Lower lobe of right lung (tissue), 2 donors: Measurements from ENCODE around the gene ADCY7. TPM values are rescaled to one million over a fixed set of nuclear protein-coding genes. Genes with fewer than 3 reads are reported as not detected.

Experiments
- ATAC-seq, 2 donors: fragments of 200-7000 bp; cut with Tn5 transposase; one replicate each; pipeline ENCODE4 v1.9.1; 2020 to 2022; ENCODE audit warnings: mild to moderate bottlenecking in 2 of 2, moderate library complexity in 2 of 2
- DNase-seq: peaks from one replicate; pipeline ENCODE4 v3.0.0-alpha.2; 2020
- H3K27ac ChIP-seq: fragments of 200-600 bp; one replicate; pipeline ENCODE4 v1.8.0; 2022
- H3K27me3 ChIP-seq: fragments of 200-600 bp; one replicate; pipeline ENCODE4 v1.8.0; 2022; ENCODE audit warnings: low read depth
- H3K36me3 ChIP-seq: fragments of 200-600 bp; one replicate; pipeline ENCODE4 v1.8.0; 2022; ENCODE audit warnings: mild to moderate bottlenecking
- H3K4me1 ChIP-seq: fragments of 200-600 bp; one replicate; pipeline ENCODE4 v1.8.0; 2022
- H3K4me3 ChIP-seq: fragments of 200-600 bp; one replicate; pipeline ENCODE4 v1.8.0; 2022; ENCODE audit warnings: mild to moderate bottlenecking
- H3K9me3 ChIP-seq: fragments of 200-600 bp; one replicate; pipeline ENCODE4 v1.8.0; 2022
- CTCF ChIP-seq: fragments of 200-600 bp; IDR thresholded peaks from one replicate; pipeline ENCODE4 v1.8.0; 2022; ENCODE audit warnings: antibody characterized with exemption, mild to moderate bottlenecking
- intact Hi-C: fragments of 100-400 bp; cut with DNase I; formaldehyde crosslinking; loops from one replicate; pipeline ENCODE4 v1.11.0; 2022
- total RNA-seq: library from RNA; stranded (reverse); fragmentation: NEBNext Ultra II Directional; extraction: Animal tissue kit (Norgen Biotek cat#: 25700); gene quantifications from one replicate; pipeline ENCODE4 v1.2.1, GENCODE V29; 2021
- donor health status: DM: no; HTN: yes; CAD: no; lungs with severe emphysema.

Gene ADCY7
- total RNA-seq, 1 donor from 2014 or later = 115 TPM

- H3K27me3 ChIP-seq = no peaks in the 10 kb centered on the region
- no peak overlapping the region for H3K4me3 ChIP-seq
- intact Hi-C loops = no loop called here
- TF ChIP-seq CTCF = no peak
- H3K4me1 ChIP-seq = peaks cover 46% of the 10 kb centered on the region
- ATAC-seq (peak; percentile 41 to 67), DNase-seq (no peak)
- H3K27ac ChIP-seq = peak overlapping the region; percentile 11
- no peaks in the 10 kb centered on the region for H3K9me3 ChIP-seq
- H3K36me3 ChIP-seq = no peaks in the 10 kb centered on the region
Measured at GRCh38 chr16:50261707-50262235, 4.6 kb upstream of the ADCY7 start.

- no peaks in the 10 kb centered on the region for H3K27me3 ChIP-seq
- H3K4me3 ChIP-seq = no peak overlapping the region
- no peak for ATAC-seq
- no peaks in the 10 kb centered on the region for H3K36me3 ChIP-seq
- DNase-seq = no peak
- no peaks in the 10 kb centered on the region for H3K9me3 ChIP-seq
- H3K4me1 ChIP-seq = peaks cover 61% of the 10 kb centered on the region
- no peak overlapping the region for H3K27ac ChIP-seq
- TF ChIP-seq CTCF = no peak
- intact Hi-C loops = no loop called here
Measured at GRCh38 chr16:50263060-50263909, 3.1 kb upstream of the ADCY7 start.

GRCh38 chr16:50263940-50264929 is 2.1 kb upstream of the ADCY7 start:
- intact Hi-C loops = no loop called here
- Histone ChIP-seq H3K9me3 (no peaks in the 10 kb centered on the region), H3K27ac (no peak overlapping the region), H3K4me1 (peaks cover 57% of the 10 kb centered on the region), H3K27me3 (no peaks in the 10 kb centered on the region), H3K4me3 (no peak overlapping the region), H3K36me3 (no peaks in the 10 kb centered on the region)
- ATAC-seq = peak in 1 of 2 donors; percentile 21
- no peak for DNase-seq
- no peak for TF ChIP-seq CTCF

GRCh38 chr16:50265260-50265659 is 1.1 kb upstream of the ADCY7 start:
- no peaks in the 10 kb centered on the region for H3K27me3 ChIP-seq
- H3K9me3 ChIP-seq = no peaks in the 10 kb centered on the region
- no peak overlapping the region for H3K4me3 ChIP-seq
- peaks cover 54% of the 10 kb centered on the region for H3K4me1 ChIP-seq
- H3K36me3 ChIP-seq = no peaks in the 10 kb centered on the region
- ATAC-seq (peak; percentile 14 to 45), DNase-seq (no peak)
- H3K27ac ChIP-seq = no peak overlapping the region
- intact Hi-C loops = no loop called here
- no peak for TF ChIP-seq CTCF

- intact Hi-C loops = no loop called here
- H3K4me1 ChIP-seq = peaks cover 60% of the 10 kb centered on the region
Measured at GRCh38 chr16:50265716-50266336, 525 bp upstream of the ADCY7 start.

More at GRCh38 chr16:50265716-50266336, 525 bp upstream of the ADCY7 start:
- DNase-seq = no peak
- Histone ChIP-seq H3K9me3 (no peaks in the 10 kb centered on the region), H3K27me3 (no peaks in the 10 kb centered on the region), H3K4me3 (peak overlapping the region; percentile 58), H3K27ac (peak overlapping the region; percentile 81), H3K36me3 (no peaks in the 10 kb centered on the region)
- no peak for TF ChIP-seq CTCF
- ATAC-seq = no peak
